GM21447 (cell line): ENCODE data around the gene AP4M1.

Experiments used
- ATAC-seq: cut with Tn5 transposase; IDR thresholded peaks from one replicate; pipeline ENCODE4 v1.9.1; 2021; ENCODE audit not compliant: unreplicated experiment

The AP4M1 gene, protein sequence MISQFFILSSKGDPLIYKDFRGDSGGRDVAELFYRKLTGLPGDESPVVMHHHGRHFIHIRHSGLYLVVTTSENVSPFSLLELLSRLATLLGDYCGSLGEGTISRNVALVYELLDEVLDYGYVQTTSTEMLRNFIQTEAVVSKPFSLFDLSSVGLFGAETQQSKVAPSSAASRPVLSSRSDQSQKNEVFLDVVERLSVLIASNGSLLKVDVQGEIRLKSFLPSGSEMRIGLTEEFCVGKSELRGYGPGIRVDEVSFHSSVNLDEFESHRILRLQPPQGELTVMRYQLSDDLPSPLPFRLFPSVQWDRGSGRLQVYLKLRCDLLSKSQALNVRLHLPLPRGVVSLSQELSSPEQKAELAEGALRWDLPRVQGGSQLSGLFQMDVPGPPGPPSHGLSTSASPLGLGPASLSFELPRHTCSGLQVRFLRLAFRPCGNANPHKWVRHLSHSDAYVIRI

DNA sequence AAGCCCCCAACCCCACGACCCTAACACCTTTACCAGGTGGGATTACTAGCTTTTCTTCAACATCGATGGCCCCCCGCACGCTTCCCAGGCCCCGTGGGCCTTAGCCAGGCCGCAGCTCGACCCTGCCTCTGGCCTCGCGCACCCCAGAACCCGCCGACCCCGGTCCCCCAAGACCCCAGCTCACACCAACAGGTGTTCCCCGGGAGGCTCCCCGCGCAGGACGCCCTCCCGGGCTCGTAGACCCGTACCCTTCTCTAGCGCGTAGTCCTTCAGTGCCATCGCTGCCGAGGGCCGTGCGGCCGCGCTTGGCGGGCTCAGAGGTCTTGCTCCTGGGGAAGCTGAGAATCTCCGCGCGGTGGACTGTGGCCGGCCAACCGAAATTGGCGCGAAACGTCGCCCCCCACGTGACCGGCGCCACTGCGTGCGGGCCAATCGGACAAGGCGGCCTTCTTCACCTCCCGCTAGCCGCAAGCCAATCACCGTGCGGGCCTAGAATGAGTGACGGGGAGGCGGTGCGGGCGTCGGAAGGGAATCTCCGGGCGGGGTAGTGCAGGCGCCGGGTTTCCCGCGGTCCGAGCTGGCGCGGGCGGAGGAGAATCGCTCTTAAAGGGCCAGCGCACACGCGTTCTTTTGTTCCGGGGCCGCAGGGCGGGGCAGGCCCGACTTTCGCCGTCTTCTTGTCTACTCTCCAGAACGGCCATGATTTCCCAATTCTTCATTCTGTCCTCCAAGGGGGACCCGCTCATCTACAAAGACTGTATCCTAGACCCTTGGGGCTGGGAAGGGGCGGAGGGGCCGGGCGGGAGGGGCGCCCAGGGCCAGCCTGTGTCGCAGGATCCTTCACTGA is at the start of gene AP4M1, which contains the start of gene MCM7:
AP4M1 (plus strand) TSS at position 628 of the 847 bp plus-strand sequence; CDS start at position 700, 72 bp downstream.
MCM7 (minus strand) TSS at position 382 of the 847 bp plus-strand sequence; CDS start at position 279, 103 bp downstream.
- ATAC-seq = peak; percentile 71

DNA sequence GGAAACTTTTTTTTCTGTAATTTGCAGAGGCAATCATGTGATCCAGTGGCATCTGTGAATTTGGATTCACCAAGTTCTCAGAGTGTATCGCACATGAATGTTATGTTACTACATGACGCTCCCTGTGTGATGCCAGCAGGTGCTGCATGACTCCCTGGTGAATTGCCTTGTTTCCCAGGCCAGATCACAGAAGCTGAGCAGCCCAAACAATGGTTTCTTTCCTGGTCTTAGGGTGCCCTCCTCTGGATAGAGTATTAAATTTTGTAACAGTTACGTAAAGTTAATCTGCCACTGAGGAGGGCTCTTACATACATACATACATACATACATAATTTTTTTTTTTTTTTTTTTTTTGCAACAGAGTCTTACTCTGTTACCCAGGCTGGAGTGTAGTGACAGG is 48.2 kb upstream of the AP4M1 start:
- ATAC-seq = no peak

DNA sequence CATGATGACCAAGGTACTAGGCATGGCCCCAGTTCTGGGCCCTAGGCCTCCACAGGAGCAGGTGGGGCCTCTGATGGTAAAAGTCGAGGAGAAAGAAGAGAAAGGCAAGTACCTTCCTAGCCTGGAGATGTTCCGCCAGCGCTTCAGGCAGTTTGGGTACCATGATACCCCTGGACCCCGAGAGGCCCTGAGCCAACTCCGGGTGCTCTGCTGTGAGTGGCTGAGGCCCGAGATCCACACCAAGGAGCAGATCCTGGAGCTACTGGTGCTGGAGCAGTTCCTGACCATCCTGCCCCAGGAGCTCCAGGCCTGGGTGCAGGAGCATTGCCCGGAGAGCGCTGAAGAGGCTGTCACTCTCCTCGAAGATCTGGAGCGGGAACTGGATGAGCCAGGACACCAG is 44.4 kb upstream of the AP4M1 start:
- no peak for ATAC-seq

DNA sequence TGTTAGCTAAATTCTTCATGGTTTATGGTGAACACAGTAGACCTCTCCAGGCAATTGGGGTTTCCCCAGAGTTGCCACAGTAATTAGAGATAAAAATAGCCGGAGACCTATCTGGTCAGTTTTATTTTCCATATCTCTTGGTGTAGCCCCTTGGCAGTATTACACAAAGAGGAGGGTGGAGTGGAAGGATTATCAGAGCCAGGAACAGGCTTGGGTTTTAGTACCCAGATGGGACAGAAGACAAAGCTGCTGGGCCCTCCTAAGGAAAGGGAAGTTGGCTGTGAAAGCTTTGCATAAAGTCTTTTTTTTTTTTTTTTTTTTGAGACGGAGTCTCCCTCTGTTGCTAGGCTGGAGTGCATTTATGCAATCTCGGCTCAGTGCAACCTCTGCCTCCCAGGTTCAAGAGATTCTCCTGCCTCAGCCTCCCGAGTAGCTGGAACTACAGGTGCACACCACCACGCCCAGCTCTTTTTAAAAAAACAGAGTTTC is 42.1 kb upstream of the AP4M1 start:
- ATAC-seq = no peak

DNA sequence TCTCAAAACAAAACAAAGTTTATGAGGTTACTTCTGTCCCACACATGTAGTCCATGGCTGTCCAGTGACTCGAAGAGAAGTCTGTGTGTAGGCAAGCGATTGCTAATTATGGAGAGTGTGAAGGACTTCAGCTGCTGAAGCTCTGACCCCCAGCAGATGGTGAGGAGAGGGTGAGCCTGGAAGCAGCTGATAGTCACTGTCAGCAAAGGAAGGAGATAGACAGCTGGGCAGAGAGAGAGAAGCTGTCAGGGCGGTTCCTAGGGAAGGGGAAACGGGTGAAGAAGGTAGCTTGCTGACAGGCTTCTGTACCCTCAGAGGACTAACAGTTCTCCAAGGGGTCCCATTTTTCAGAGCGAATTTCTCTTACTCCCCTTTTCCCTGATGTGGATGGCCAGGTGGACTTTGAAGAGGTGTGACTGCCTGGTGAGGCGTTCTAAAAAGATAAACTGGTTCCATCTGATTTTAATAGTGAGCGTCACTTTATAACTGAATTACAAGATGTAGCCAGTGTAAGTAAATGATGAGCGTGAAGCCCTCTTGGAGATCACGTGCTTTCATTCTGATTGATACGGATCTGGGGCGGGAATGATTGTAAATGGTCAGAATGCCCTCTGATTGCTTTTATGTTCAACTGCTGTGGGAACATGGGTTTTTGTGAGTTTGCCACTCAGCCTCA is 39.8 kb upstream of the AP4M1 start:
- no peak for ATAC-seq

DNA sequence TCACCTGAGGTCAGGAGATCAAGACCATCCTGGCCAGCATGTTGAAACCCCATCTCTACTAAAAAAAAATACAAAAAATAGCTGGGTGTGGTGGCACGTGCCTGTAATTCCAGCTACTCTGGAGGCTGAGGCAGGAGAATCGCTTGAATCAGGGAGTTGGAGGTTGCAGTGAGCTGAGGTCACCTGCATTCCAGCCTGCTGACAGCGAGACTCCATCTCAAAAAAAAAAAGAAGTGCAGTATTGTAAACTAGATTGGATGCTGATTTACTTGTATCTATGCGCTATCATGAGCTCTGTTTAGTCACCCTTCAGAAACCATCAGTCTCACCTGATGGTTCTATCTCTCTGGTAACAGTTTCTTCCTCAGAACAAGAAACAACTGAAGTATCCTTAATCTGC is 38.1 kb upstream of the AP4M1 start:
- no peak for ATAC-seq

DNA sequence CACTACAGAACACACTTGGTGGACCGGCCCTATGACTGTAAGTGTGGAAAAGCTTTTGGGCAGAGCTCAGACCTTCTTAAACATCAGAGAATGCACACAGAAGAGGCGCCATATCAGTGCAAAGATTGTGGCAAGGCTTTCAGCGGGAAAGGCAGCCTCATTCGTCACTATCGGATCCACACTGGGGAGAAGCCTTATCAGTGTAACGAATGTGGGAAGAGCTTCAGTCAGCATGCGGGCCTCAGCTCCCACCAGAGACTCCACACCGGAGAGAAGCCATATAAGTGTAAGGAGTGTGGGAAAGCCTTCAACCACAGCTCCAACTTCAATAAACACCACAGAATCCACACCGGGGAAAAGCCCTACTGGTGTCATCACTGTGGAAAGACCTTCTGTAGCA is 37.3 kb upstream of the AP4M1 start:
- no peak for ATAC-seq

DNA sequence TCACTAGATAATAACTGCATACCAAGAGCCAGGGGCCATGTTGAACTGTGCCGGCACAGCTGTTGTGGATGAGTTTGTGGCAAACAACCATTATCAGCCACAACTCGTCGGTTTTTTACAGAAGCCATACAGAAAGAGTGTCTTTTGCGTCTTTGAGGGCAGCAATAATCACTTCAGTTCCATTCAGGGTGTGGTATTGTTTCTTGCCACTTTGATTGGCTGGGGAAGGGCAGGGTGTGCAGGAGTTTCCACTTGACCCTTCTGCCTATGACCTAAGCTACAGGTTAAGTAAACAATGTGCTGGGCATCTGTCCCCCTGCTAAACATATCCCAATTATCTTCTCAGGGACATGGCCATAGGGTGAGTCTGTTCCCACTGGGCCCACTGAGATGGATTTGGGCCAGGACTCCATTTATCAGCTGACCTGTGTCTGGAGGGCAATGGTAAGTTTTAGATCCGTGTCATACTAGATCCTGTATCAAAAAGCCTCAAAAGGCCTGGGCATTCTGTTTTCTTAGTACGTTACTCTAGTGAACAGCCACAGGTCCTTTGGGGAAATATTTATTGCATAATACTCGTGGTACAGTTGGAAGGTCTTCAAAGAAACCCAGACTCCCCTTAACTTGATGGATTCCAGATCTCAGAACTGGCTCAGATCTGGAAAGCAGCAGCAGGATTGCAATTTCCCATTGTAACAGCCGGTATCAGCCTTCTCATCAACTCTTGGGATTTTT is 35.8 kb upstream of the AP4M1 start:
- no peak for ATAC-seq

DNA sequence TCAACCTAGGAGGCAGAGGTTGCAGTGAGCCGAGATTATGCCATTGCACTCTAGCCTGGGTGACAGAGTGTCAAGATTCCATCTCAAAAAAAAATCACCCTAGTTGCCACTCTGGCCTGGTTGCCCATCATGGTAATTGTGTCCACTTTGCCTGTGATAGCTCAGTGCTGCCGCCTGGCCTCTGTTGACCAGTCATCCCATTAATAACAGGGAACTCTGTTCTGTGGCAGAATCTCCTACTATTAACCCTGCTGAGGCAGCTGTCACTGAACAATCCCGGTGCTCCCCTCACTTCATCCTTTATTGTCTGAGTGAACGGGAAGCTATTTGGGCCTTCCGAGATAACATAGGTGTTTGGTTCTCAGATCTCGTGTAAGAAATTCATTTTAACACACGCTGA is 34.5 kb upstream of the AP4M1 start:
- no peak for ATAC-seq

DNA sequence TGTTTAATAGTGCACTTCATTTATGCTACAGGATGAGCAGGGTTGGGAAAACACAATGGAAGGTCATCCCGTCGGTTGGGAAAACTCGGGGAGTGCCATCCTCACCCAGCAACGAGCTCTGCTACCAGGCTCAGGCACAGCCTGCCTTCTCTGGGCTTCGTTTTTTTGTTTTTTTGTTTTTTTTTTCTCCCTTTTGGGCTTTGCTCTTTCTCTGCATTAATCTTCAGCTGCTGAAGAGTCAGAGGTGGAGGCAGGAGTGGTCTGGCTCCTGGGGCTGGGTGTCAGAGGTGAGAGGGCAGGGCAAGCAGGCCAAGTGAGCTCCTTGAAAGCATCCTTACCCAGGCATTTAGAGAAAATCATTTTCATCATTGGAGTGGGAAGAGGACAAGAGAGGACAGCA is 31.5 kb upstream of the AP4M1 start:
- no peak for ATAC-seq

DNA sequence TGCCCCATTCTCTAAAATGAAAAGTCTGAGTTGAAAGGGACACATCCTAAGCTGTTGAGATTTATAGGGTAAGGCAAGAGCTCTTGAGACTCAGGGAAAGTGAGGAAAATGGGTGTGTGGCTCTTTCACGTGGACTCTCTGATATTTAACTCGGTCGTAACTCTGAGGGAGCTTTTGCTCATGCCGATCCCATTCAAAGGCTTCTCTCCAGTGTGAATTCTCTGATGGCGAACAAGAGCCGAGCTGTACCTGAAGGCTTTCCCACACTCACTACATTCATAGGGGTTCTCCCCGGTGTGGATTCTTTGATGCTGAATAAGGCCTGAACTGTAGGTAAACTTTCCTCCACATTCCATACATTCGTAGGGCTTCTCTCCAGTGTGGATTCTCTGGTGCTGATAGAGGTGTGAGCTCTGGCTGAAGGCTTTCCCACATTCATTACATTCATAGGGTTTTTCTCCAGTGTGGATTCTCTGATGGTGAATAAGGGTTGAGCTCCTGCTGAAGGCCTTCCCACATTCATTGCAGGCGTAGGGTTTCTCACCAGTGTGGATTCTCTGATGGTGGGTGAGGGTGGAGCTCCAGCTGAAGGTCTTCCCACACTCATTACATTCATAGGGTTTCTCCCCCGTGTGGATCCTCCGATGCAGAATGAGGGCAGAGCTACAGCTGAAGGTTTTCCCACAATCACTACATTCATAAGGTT is 30.3 kb upstream of the AP4M1 start:
- no peak for ATAC-seq

DNA sequence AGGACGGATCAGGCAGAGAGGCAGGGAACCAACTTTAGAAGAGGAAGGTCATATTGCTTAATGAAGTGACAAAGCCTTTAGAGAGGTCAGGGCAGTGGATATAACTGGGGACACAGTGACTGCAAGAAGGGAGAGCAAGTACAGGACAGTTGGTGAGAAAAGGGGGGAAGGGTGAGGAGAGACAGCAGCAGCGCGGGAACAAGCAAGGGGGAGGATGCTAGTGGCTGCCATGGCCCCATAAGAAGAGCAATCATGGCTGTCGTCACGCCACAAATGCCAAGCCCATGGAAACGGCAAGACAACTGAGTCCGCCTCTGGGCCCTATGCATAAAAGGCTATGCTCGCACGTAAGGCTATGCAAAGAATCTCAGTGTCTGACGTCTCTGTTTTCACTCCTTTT is 29.0 kb upstream of the AP4M1 start:
- ATAC-seq = no peak

DNA sequence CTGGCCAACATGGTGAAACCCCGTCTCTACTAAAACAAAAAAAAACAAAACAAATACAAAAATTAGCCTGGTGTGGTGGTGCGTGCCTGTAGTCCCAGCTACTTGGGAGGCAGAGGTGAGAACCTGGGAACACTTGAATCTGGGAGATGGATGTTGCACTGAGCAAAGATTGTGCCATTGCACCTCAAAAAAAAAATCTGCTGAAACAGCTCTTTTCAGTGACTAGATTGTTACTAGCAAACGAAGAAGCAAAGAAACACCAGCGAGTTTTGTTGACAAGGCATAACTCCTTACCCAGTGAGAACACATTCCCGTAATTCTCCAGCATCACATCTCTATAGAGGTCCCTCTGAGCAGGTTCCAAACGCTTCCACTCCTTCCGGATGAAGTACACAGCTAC is 26.6 kb upstream of the AP4M1 start:
- ATAC-seq = no peak

DNA sequence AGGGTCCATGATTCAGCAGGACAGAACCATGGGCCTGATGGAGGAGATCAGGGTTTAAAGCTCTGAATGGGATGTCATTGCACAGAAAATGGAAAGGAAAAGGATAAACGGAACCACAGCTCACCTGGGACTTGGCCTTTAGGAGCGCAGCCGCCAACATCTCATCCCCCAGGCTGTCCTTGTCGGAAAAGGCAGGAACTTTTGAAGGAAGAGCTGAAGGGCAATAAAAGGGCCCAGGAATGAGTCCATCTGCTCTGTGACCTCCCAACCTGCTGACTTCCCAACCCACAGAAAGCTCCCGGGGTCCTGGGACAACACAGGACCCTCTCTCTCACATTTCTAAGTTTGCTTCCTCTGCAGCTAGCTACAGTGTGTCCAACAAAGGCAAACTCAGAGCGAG is 26.0 kb upstream of the AP4M1 start:
- no peak for ATAC-seq

DNA sequence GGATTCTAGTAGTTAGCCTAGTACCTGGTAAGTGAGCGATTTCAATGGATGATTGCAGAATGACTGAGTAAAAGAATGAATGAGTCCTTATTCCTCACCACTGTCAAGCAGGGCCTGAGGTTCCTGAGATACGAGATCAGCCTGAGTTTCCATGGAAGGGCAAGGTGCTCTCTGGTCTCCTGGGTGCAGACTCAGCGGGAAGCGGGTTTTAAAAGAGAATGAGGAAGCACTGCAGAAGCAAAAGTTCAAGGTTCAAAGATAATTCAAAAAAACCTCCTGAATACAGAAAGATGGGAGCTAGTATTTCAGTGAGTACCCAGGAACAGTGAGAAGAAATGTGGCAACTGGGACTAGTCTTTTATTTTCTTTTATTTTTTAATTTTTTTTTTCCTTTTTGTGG is 24.2 kb upstream of the AP4M1 start:
- ATAC-seq = no peak

DNA sequence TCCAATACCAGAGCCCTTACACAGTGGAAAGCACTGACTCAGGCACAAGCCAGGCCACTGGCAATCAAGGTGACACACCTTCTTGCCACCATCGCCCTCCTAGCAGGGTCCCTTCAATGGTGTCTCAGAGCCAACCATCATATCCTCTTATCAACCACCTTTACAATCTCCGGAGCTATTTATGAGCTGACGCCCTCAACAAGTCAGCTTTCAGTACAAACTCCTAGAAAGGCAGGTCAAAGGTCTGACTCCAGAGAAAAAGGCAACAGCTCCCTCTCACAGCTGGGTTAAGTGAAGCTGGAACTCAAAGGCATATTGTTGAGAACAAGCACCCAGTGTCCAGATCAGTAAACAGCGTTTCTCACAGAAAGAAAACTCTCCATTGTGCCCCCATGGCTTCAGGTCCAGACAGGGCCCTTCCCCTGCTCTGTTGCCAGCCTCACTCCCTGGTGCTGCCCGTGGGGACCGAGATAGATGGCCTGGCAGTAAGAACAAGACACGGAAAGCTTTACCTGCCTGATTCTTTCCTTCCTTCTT is 22.4 kb upstream of the AP4M1 start:
- ATAC-seq = no peak

DNA sequence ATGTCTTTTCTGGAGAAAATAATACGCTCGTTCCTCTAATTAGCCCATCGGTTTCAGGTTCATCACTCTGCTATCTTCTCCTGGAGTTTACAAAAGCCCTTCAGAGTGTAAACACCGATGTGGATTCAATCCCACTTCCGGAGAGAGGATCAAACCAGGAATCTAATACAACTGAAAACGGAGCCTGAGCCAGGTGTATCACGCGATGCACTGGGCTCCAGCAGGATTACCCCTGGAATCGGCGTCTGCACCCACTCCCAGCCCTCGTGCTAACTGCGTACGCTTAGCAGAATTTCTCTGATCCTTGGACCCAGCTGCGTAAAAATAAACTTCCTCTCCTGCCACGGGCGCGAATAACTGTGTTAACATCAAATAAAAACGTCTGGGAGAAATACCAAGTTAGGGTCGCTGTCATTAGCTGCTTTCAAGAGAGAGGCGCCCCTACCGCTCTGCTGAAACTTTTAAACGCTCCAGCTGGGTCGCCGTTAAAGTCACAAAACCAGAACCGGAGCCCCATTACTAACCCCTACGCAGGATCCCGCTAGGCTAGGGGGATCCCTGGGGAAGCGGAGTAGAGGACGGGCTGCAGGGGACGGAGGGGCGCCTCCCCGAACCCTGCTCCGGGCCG is 20.4 kb upstream of the AP4M1 start:
- ATAC-seq = peak; percentile 10

DNA sequence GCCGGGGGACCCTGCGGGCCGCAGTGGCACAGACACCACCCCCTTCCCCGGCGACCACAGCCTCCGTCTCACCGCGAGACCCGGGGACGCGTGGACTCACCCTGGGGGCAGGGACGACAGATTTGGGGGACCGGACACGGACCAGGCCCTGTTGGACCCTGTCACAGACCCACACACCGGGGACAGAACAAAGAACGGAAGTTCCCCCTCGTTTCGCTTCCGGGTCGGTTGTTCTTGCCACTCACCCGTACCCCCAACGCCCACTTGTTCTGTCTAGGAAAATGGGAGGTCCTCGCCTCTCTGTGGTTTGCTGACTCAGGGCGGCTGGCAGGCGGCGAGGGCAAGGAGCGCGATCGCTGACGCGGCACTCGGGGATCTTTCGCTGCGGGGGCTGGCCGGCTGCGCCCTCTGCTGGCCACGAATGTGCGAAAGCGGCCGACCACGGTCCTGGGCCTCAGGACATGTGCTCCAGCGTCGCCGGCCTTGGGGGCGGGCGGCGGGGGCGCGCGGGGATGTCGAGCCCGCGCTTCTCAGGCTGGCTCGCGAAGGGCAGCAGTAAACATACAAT is 19.8 kb upstream of the AP4M1 start, which contains the start of gene ZNF3:
ZNF3 (minus strand) TSS at position 189 of the 568 bp plus-strand sequence. CDS start 4,366 bp downstream, outside the sequence.
- peak; percentile 86 for ATAC-seq

DNA sequence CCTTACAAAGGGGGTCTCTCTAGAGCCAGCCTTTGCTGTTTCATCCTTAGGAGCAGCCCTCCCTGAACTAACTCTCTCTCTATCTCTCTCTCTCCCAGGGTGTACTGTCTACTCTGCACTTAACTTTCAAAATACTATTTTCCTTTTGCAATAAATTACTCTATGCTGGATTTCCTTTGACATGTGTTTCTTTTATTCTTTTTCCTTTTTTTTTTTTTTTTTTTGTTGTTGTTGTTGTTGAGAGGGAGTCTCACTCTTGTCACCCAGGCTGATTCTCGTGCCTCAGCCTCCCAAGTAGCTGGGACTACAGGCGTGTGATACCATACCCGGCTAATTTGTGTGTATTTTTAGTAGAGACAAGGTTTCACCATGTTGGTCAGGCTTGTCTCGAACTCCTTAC is 18.5 kb upstream of the AP4M1 start:
- ATAC-seq = no peak
